Measurements from ENCODE around the gene DDX25.

The DDX25 gene

DNA sequence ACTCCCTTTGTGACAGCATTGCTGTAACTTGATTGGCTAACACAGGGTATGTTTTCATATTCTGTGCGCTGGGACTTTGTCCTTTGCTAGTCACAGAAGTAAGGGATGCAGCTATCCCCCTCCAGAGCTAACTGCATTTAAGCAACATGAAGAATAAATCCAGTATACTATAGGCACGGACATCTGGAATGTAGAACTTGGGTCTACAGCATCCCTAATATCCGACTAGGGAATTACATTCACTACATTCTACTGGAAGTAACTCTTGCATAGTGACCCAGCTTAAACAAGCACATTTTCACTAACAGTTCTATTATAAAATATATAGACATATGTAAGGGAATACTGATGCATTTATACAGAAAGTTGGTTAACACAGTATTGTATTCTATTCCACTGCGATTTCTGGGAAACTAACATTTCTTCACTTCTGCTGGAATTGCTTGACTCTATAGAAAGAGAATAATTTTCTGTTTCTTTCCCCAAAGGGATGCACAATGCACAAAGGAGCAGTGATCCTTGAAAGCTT, 54.6 kb downstream of the DDX25 start:
- TF ChIP-seq, protein P1, sequence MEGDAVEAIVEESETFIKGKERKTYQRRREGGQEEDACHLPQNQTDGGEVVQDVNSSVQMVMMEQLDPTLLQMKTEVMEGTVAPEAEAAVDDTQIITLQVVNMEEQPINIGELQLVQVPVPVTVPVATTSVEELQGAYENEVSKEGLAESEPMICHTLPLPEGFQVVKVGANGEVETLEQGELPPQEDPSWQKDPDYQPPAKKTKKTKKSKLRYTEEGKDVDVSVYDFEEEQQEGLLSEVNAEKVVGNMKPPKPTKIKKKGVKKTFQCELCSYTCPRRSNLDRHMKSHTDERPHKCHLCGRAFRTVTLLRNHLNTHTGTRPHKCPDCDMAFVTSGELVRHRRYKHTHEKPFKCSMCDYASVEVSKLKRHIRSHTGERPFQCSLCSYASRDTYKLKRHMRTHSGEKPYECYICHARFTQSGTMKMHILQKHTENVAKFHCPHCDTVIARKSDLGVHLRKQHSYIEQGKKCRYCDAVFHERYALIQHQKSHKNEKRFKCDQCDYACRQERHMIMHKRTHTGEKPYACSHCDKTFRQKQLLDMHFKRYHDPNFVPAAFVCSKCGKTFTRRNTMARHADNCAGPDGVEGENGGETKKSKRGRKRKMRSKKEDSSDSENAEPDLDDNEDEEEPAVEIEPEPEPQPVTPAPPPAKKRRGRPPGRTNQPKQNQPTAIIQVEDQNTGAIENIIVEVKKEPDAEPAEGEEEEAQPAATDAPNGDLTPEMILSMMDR (IDR thresholded peaks at IDR 0.05; ENCODE audit: insufficient read depth, low read length, poor library complexity, severe bottlenecking): no peak
- DNase-seq (ENCODE audit: extremely low read depth, insufficient read length): no peak
- Histone ChIP-seq H3K27me3 (replicated peaks; ENCODE audit: control insufficient read depth, insufficient read depth, low read length) (no peaks in the 10 kb centered on the region; the same call in none of the 2 replicates), H3K4me3 (replicated peaks; ENCODE audit: low read depth, low read length) (no peak overlapping the region), H3K36me3 (ENCODE audit: control insufficient read depth, insufficient read depth, low read length) (no peaks in the 10 kb centered on the region)

DNA sequence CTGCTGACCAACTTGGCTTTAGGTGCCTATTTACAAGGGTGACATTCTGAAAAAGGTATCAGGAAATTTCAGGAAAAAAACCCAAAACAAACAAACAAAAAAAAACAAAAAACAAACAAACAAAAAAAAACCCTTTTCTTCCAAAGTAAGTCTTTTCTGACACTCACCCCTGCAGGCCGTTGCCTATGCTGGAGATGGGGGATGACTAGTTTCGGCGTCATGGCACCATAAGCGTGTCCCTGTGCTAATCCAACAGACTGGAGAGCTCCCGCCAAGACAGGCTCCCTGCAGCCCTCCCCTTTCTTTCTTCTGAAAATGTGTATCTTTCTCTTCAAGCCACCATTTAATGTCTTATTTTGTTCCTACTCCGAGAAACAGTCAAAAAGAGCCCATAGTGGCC, 55.2 kb downstream of the DDX25 start:
- TF ChIP-seq, protein P1 (IDR thresholded peaks at IDR 0.05; ENCODE audit: insufficient read depth, low read length, poor library complexity, severe bottlenecking): no peak
- Histone ChIP-seq H3K27me3 (replicated peaks; ENCODE audit: control insufficient read depth, insufficient read depth, low read length) (no peaks in the 10 kb centered on the region; the same call in none of the 2 replicates), H3K36me3 (ENCODE audit: control insufficient read depth, insufficient read depth, low read length) (no peaks in the 10 kb centered on the region), H3K4me3 (replicated peaks; ENCODE audit: low read depth, low read length) (no peak overlapping the region)
- DNase-seq (ENCODE audit: extremely low read depth, insufficient read length): no peak

DNA sequence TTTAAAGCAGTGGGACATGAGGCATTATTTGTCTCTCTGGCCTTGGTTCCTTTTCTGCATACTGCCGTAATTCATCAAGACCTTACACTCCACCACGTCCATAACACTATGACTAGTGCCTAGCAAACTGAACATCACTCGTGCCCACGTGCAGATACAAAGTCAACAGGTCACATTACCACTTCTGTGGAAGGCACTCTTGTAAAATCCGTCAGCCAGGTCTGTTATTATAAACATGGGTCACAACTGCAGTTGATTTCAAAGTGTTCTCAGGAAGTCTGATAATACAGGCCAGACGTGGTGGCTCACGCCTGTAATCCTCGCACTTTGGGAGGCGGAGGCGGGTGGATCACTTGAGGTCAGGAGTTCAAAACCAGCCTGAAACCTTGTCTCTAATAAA, 55.6 kb downstream of the DDX25 start:
- no peak for DNase-seq (ENCODE audit: extremely low read depth, insufficient read length)
- no peaks in the 10 kb centered on the region; the same call in none of the 2 replicates for H3K27me3 ChIP-seq (replicated peaks; ENCODE audit: control insufficient read depth, insufficient read depth, low read length)
- no peak overlapping the region for H3K4me3 ChIP-seq (replicated peaks; ENCODE audit: low read depth, low read length)
- H3K36me3 ChIP-seq (ENCODE audit: control insufficient read depth, insufficient read depth, low read length): no peaks in the 10 kb centered on the region
- TF ChIP-seq, protein P1 (IDR thresholded peaks at IDR 0.05; ENCODE audit: insufficient read depth, low read length, poor library complexity, severe bottlenecking): no peak

DNA sequence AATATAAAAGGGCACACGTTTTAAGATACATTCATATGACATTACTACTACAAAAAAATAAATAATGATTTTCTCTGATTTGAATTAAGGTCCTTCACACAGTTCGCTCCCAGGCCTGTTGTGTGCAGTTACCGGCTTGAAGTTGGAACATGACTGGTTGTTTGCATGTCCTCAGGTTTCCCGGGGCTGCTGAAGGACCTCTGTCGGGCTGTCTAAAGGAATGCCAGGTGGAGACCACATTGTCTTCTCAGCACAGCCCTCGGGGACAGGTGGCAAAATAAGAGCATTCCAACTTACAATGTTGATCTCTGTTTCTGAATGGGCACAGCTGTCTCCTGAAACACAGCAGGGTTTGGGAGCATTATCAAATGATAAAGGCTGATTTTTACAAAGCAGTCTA, 56.5 kb downstream of the DDX25 start:
- no peak for DNase-seq (ENCODE audit: extremely low read depth, insufficient read length)
- no peaks in the 10 kb centered on the region for H3K36me3 ChIP-seq (ENCODE audit: control insufficient read depth, insufficient read depth, low read length)
- no peaks in the 10 kb centered on the region; the same call in none of the 2 replicates for H3K27me3 ChIP-seq (replicated peaks; ENCODE audit: control insufficient read depth, insufficient read depth, low read length)
- TF ChIP-seq, protein P1 (IDR thresholded peaks at IDR 0.05; ENCODE audit: insufficient read depth, low read length, poor library complexity, severe bottlenecking): no peak
- H3K4me3 ChIP-seq (replicated peaks; ENCODE audit: low read depth, low read length): no peak overlapping the region

DNA sequence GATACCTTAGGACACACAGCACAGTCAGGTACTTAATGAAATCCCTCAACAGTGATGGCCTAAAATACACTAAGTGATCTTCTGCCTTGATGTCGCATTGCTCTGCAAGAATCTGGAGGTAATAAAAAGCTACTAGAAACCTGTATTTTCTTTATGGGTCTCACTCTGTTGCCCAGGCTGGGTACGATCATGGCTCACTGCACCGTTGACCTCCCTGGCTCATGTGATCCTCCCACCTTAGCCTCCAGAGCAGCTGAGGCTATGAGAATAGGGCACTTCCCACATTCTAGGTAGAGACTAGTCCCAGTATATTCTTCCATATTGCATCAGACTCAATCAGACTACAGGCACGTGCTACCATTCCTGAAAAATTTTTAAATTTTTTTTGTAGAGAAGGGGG, 63.2 kb downstream of the DDX25 start:
- TF ChIP-seq, protein P1 (IDR thresholded peaks at IDR 0.05; ENCODE audit: insufficient read depth, low read length, poor library complexity, severe bottlenecking): no peak
- H3K27me3 ChIP-seq (replicated peaks; ENCODE audit: control insufficient read depth, insufficient read depth, low read length): no peaks in the 10 kb centered on the region
- DNase-seq (ENCODE audit: extremely low read depth, insufficient read length): no peak
- H3K36me3 ChIP-seq (ENCODE audit: control insufficient read depth, insufficient read depth, low read length): no peaks in the 10 kb centered on the region
- H3K4me3 ChIP-seq (replicated peaks; ENCODE audit: low read depth, low read length): no peak overlapping the region

DNA sequence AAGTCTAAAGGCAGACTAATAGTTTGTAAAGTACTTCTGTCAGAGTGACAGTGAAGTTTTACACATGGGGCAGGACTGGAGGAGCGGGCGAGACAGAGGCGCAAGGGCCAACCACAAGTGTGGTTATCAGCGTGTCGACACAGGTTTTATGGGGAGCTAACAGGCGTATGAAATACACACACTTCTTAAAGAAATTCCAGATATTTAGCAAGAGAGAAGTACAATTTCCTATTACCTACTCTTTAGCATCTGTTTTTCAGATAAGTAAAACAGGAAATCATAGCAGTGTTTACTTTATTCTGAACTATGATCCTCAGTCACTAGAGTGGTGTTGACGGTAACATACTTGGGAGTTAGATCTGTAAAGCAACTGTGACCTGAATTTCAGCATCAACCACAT, 64.0 kb downstream of the DDX25 start:
- TF ChIP-seq, protein P1 (IDR thresholded peaks at IDR 0.05; ENCODE audit: insufficient read depth, low read length, poor library complexity, severe bottlenecking): no peak
- no peak for DNase-seq (ENCODE audit: extremely low read depth, insufficient read length)
- Histone ChIP-seq H3K27me3 (replicated peaks; ENCODE audit: control insufficient read depth, insufficient read depth, low read length) (no peaks in the 10 kb centered on the region), H3K36me3 (ENCODE audit: control insufficient read depth, insufficient read depth, low read length) (no peaks in the 10 kb centered on the region), H3K4me3 (replicated peaks; ENCODE audit: low read depth, low read length) (no peak overlapping the region)
